Upper lobe of left lung (tissue), 4 donors: ENCODE results near the gene RBPJL.

Source experiments
- POLR2A ChIP-seq, 4 donors: fragments of 450-650 bp; IDR thresholded peaks; one replicate each; pipeline ENCODE4 v1.5.1; 2016 to 2017; ENCODE audit warnings: antibody characterized with exemption in 4 of 4, mild to moderate bottlenecking in 2 of 4
- POLR2AphosphoS5 ChIP-seq, 2 donors: sonication (generic); formaldehyde crosslinking; IDR thresholded peaks; one replicate each; pipeline ENCODE4 v1.5.1; 2017; ENCODE audit warnings: antibody characterized with exemption in 2 of 2

DNA sequence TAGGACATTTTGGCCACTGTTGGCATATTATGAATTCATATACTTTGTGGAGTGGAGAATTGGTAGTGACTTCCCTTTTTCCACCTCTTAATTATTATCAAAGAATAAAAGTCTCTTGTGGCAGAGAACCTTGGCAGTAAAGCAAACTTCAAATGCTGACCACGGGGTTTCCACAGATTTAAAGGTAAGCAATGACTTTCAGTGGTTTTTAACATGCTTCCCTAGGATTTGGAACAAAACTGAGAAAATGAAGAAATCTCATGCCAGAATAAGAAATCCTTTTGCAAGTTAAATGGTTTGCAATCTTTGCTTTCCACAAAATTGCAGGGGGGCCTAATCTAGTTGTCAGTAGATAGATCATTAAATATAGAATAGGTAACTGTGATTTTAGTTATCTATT, 43.6 kb downstream of the RBPJL start:
- TF ChIP-seq POLR2A (IDR thresholded peaks at IDR 0.05) (no peak), POLR2AphosphoS5 (IDR thresholded peaks at IDR 0.05) (no peak)
